HCT116 (cell line): ENCODE results near the gene KRTAP19-3.
"Not testable (repeated sequence)": the region's sequence is repeated elsewhere in the genome, so short reads cannot be mapped to it uniquely, and the experiment has no call there.

ENCODE experiments used
- CEBPB ChIP-seq: IDR thresholded peaks from 2 replicates; pipeline ENCODE4 v1.6.1; 2012; ENCODE audit warnings: low read depth
- EGR1 ChIP-seq: IDR thresholded peaks from 2 replicates; pipeline ENCODE4 v1.6.1; 2012; ENCODE audit warnings: low read depth
- ELF1 ChIP-seq: IDR thresholded peaks from 2 replicates; pipeline ENCODE4 v1.6.1; 2012; ENCODE audit warnings: low read depth, borderline replicate concordance
- EZH2 ChIP-seq: fragments of 200-600 bp; sonication (generic); IDR thresholded peaks from 2 replicates; pipeline ENCODE4 v1.6.1; 2017; ENCODE audit warnings: antibody characterized with exemption, mixed run types
- POLR2A ChIP-seq: IDR thresholded peaks from 2 replicates; pipeline ENCODE4 v1.7.0; 2011; ENCODE audit warnings: borderline replicate concordance; ENCODE audit not compliant: insufficient read depth, insufficient read length; ENCODE audit errors: extremely low read depth
- POLR2AphosphoS5 ChIP-seq: IDR thresholded peaks from 2 replicates; pipeline ENCODE4 v1.6.1; 2011; ENCODE audit warnings: mild to moderate bottlenecking, low read depth, low read length, moderate library complexity
- RAD21 ChIP-seq: IDR thresholded peaks from 2 replicates; pipeline ENCODE4 v1.6.1; 2012; ENCODE audit warnings: low read depth, mild to moderate bottlenecking
- SP1 ChIP-seq: IDR thresholded peaks from 2 replicates; pipeline ENCODE4 v1.6.1; 2012; ENCODE audit warnings: low read depth
- SRF ChIP-seq: IDR thresholded peaks from 2 replicates; pipeline ENCODE4 v1.6.1; 2012; ENCODE audit warnings: low read depth
- YY1 ChIP-seq: IDR thresholded peaks from 2 replicates; pipeline ENCODE4 v1.6.1; 2011; ENCODE audit warnings: low read length, low read depth, moderate library complexity, mild to moderate bottlenecking; ENCODE audit not compliant: insufficient replicate concordance; ENCODE audit errors: extremely low read depth
- TF ChIP-seq, protein P1 (sequence below), 3 experiments: fragments of 200-600 bp in 1 of 3; sonication (generic) in 1 of 3; IDR thresholded peaks in 2 of 3; conservative IDR thresholded peaks in 1 of 3; 2 replicates each; pipeline ENCODE4 v1.5.1; 2012 to 2017; ENCODE audit warnings: low read depth in 2 of 3, low read length in 2 of 3, antibody characterized with exemption in 1 of 3, borderline replicate concordance in 1 of 3, control low read depth in 1 of 3, mild to moderate bottlenecking in 1 of 3, mixed read lengths in 1 of 3, mixed run types in 1 of 3, moderate library complexity in 1 of 3; ENCODE audit not compliant: insufficient read depth in 1 of 3
- TF ChIP-seq, protein P2 (sequence below): IDR thresholded peaks from 2 replicates; pipeline ENCODE4 v1.6.1; 2011; ENCODE audit warnings: mild to moderate bottlenecking, low read length, moderate library complexity; ENCODE audit not compliant: insufficient replicate concordance; ENCODE audit errors: extremely low read depth
- TF ChIP-seq, protein P3 (sequence below): IDR thresholded peaks from 2 replicates; pipeline ENCODE4 v1.6.1; 2012; ENCODE audit warnings: low read depth
- TF ChIP-seq, protein P4 (sequence below): IDR thresholded peaks from 2 replicates; pipeline ENCODE4 v1.6.1; 2012

DNA sequence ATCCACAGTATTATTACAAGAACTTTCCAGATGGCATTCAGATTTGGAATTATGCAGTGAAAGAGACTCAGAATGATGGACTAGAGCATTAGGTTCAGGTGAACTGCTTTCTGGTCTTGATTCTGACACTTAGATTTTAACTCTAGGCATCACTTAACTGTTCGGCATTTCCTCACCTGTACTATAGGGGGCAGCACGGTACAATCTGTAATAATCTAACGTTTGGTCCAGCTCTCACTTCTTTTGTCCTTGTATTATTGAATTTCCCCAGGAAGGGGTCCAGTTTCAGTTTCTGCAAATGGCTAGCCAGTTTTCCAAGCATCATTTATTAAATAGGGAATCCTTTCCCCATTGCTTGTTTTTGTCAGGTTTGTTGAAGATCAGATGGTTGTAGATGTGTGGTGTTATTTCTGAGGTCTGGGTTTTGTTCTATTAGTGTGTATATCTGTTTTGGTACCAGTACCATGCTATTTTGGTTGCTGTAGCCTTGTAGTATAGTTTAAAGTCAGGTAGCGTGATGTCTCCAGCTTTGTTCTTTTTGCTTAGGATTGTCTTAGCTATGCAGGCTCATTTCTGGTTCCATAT, 13.9 kb upstream of the KRTAP19-3 start:
- TF ChIP-seq, protein P1, sequence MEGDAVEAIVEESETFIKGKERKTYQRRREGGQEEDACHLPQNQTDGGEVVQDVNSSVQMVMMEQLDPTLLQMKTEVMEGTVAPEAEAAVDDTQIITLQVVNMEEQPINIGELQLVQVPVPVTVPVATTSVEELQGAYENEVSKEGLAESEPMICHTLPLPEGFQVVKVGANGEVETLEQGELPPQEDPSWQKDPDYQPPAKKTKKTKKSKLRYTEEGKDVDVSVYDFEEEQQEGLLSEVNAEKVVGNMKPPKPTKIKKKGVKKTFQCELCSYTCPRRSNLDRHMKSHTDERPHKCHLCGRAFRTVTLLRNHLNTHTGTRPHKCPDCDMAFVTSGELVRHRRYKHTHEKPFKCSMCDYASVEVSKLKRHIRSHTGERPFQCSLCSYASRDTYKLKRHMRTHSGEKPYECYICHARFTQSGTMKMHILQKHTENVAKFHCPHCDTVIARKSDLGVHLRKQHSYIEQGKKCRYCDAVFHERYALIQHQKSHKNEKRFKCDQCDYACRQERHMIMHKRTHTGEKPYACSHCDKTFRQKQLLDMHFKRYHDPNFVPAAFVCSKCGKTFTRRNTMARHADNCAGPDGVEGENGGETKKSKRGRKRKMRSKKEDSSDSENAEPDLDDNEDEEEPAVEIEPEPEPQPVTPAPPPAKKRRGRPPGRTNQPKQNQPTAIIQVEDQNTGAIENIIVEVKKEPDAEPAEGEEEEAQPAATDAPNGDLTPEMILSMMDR (IDR thresholded peaks at IDR 0.05 in 2 of 3, conservative IDR thresholded peaks at IDR 0.05 in 1 of 3; ENCODE audit: borderline replicate concordance in 1 of 3, insufficient read depth in 1 of 3, low read depth in 2 of 3, low read length in 2 of 3), result peak in 2 of 3 experiments; percentile 25 to 39; a peak in 3 of 6 replicates
- TF ChIP-seq, protein P2, sequence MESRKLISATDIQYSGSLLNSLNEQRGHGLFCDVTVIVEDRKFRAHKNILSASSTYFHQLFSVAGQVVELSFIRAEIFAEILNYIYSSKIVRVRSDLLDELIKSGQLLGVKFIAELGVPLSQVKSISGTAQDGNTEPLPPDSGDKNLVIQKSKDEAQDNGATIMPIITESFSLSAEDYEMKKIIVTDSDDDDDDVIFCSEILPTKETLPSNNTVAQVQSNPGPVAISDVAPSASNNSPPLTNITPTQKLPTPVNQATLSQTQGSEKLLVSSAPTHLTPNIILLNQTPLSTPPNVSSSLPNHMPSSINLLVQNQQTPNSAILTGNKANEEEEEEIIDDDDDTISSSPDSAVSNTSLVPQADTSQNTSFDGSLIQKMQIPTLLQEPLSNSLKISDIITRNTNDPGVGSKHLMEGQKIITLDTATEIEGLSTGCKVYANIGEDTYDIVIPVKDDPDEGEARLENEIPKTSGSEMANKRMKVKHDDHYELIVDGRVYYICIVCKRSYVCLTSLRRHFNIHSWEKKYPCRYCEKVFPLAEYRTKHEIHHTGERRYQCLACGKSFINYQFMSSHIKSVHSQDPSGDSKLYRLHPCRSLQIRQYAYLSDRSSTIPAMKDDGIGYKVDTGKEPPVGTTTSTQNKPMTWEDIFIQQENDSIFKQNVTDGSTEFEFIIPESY, result not testable (repeated sequence)
- TF ChIP-seq EGR1, EZH2, SRF, SP1, ELF1, POLR2A, YY1, POLR2AphosphoS5, CEBPB, RAD21: not testable (repeated sequence)
- TF ChIP-seq, protein P3, sequence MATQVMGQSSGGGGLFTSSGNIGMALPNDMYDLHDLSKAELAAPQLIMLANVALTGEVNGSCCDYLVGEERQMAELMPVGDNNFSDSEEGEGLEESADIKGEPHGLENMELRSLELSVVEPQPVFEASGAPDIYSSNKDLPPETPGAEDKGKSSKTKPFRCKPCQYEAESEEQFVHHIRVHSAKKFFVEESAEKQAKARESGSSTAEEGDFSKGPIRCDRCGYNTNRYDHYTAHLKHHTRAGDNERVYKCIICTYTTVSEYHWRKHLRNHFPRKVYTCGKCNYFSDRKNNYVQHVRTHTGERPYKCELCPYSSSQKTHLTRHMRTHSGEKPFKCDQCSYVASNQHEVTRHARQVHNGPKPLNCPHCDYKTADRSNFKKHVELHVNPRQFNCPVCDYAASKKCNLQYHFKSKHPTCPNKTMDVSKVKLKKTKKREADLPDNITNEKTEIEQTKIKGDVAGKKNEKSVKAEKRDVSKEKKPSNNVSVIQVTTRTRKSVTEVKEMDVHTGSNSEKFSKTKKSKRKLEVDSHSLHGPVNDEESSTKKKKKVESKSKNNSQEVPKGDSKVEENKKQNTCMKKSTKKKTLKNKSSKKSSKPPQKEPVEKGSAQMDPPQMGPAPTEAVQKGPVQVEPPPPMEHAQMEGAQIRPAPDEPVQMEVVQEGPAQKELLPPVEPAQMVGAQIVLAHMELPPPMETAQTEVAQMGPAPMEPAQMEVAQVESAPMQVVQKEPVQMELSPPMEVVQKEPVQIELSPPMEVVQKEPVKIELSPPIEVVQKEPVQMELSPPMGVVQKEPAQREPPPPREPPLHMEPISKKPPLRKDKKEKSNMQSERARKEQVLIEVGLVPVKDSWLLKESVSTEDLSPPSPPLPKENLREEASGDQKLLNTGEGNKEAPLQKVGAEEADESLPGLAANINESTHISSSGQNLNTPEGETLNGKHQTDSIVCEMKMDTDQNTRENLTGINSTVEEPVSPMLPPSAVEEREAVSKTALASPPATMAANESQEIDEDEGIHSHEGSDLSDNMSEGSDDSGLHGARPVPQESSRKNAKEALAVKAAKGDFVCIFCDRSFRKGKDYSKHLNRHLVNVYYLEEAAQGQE, result not testable (repeated sequence)
- TF ChIP-seq, protein P4, sequence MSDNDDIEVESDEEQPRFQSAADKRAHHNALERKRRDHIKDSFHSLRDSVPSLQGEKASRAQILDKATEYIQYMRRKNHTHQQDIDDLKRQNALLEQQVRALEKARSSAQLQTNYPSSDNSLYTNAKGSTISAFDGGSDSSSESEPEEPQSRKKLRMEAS, result not testable (repeated sequence)
